ENCODE data around the gene RPS6KB1. TPM values are rescaled to one million over a fixed set of nuclear protein-coding genes. Genes with fewer than 3 reads are reported as not detected.
A peak's percentile ranks its signal among the peaks of the same experiment; 100 is the strongest.

RPS6KB1 gene
- total RNA-seq, 1 experiment from 2014 or later = 75.7 TPM

GRCh38 chr17:59962739-59963318, 69.9 kb downstream of the RPS6KB1 start:
- H3K79me2 ChIP-seq (ENCODE audit: insufficient read depth, low read length) = no peaks in the 10 kb centered on the region
- no peak for DNase-seq (ENCODE audit: low read depth, low spot score)
- intact Hi-C loops (cut with micrococcal nuclease) = no loop called here
- H3K36me3 ChIP-seq (ENCODE audit: control insufficient read depth in 1 of 2, insufficient read depth in 2 of 2, low read length in 2 of 2) = peaks cover 4 to 7% of the 10 kb centered on the region in 2 experiments; a peak in 1 of 4 replicates
- no peak overlapping the region; the same call in 1 of the 2 replicates for H3K4me2 ChIP-seq (ENCODE audit: low read length)
- H3K27ac ChIP-seq (ENCODE audit: low read depth, low read length) = no peak overlapping the region
- ATAC-seq = no peak
- POLR2A ChIA-PET = interaction anchor here (0.6 kb wide), 1 partner anchor 582 kb away, joined by 3 read pairs; no protein-coding TSS in a partner anchor
- H3K9me3 ChIP-seq (ENCODE audit: control insufficient read depth in 1 of 2, insufficient read depth in 1 of 2, low read depth in 1 of 2, low read length in 2 of 2) = no peaks in the 10 kb centered on the region
- RAD21 ChIA-PET (ENCODE audit: low non-redundant PET in 1 of 2, low total read pairs in 2 of 2, uncharacterized antibody in 2 of 2, unreplicated experiment in 2 of 2) = no interaction called here
- H3K4me3 ChIP-seq (replicated peaks in 1 of 2; ENCODE audit: low read depth in 1 of 2, low read length in 2 of 2) = 0 out of 4 replicates have a peak overlapping the region, but pooled peaks of 1 of the 2 experiments have one; percentile 90
- H3K27me3 ChIP-seq (ENCODE audit: insufficient read depth, low read length) = no peaks in the 10 kb centered on the region
- H3K9me2 ChIP-seq (ENCODE audit: insufficient read depth) = no peaks in the 10 kb centered on the region
- no TSS peak for BruUV-seq (replicated peaks)
- peaks cover 13 to 17% of the 10 kb centered on the region in 2 experiments; a peak in 3 of 4 replicates for H3K4me1 ChIP-seq (ENCODE audit: control insufficient read depth in 1 of 2, insufficient read depth in 2 of 2, low read length in 2 of 2)
- H3K9ac ChIP-seq (ENCODE audit: low read length) = no peak overlapping the region
- H4K20me1 ChIP-seq (ENCODE audit: insufficient read depth) = 0 out of 2 replicates have a peak, but pooled peaks cover 4% of the 10 kb centered on the region
- TF ChIP-seq YY1 (IDR thresholded peaks at IDR 0.05; ENCODE audit: extremely low read depth, insufficient replicate concordance, low read depth, low read length) (no peak), ZNF274 (IDR thresholded peaks at IDR 0.05; ENCODE audit: low read depth, low read length) (no peak)
- CTCF ChIA-PET = no interaction called here
- H2AFZ ChIP-seq (ENCODE audit: low read depth, low read length, poor library complexity, severe bottlenecking) = no peak overlapping the region

DNA sequence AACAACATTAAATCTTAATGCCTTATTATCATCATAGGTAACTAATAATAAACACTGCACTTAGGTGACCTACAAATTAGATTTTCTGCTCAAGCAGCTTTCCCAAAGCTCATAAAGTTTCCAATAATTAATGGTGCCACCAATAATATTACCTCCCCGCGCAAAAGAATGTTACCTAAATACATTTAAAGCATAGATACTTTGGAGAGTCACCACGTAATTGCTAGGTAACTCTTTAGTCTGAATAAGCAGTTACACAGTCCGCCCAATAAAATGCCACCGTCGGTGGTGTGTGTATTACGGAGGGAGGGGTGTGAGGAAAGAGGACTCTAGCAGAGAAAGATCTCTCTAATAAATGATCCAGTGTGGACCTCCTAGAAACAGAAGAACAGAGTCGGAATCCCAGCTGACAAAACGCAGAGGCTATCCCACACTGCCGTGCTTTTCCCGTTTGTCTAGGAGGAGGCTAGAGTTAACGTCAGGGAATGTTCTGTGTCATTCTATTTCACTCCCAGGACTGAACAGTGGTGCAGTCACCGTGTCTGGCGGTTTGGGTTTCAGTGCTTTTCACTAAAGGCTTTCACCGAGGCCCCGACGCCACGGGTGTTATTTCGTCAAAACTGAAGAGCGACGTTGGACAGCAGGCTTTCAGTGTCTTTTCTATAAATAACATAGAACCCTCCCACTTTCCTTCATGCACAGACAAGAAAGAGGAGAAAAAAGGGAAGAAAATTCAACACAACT, 71.0 kb downstream of the RPS6KB1 start:
- Histone ChIP-seq H3K27me3 (ENCODE audit: insufficient read depth, low read length) (no peaks in the 10 kb centered on the region), H3K9me2 (ENCODE audit: insufficient read depth) (no peaks in the 10 kb centered on the region), H3K27ac (ENCODE audit: low read depth, low read length) (peak overlapping the region; percentile 39), H2AFZ (ENCODE audit: low read depth, low read length, poor library complexity, severe bottlenecking) (peak overlapping the region; percentile 76), H3K79me2 (ENCODE audit: insufficient read depth, low read length) (no peaks in the 10 kb centered on the region), H4K20me1 (ENCODE audit: insufficient read depth) (no peaks in the 10 kb centered on the region), H3K4me1 (ENCODE audit: control insufficient read depth in 1 of 2, insufficient read depth in 2 of 2, low read length in 2 of 2) (peaks cover 13 to 17% of the 10 kb centered on the region in 2 experiments; a peak in 3 of 4 replicates), H3K4me3 (replicated peaks in 1 of 2; ENCODE audit: low read depth in 1 of 2, low read length in 2 of 2) (peak overlapping the region; percentile 90 to 93), H3K36me3 (ENCODE audit: control insufficient read depth in 1 of 2, insufficient read depth in 2 of 2, low read length in 2 of 2) (peaks cover 0 to 6% of the 10 kb centered on the region in 2 experiments; a peak in 1 of 4 replicates), H3K9me3 (ENCODE audit: control insufficient read depth in 1 of 2, insufficient read depth in 1 of 2, low read depth in 1 of 2, low read length in 2 of 2) (no peaks in the 10 kb centered on the region), H3K4me2 (ENCODE audit: low read length) (peak overlapping the region; percentile 95), H3K9ac (ENCODE audit: low read length) (peak overlapping the region; percentile 75)
- CTCF ChIA-PET = interaction anchor here (1.1 to 1.3 kb wide), 2 partner anchors 50 to 73 kb away, joined by 6 to 12 read pairs; no protein-coding TSS in a partner anchor
- TF ChIP-seq ELF1 (IDR thresholded peaks at IDR 0.05; ENCODE audit: borderline replicate concordance, low read depth) = no peak
- 0 out of 2 replicates have a peak, but pooled peaks have one; percentile 8 for TF ChIP-seq SP1 (IDR thresholded peaks at IDR 0.05; ENCODE audit: low read depth)
- intact Hi-C loops (cut with micrococcal nuclease) = no loop called here
- POLR2A ChIA-PET = interaction anchor here (0.7 to 1.4 kb wide), 3 partner anchors 10 to 257 kb away, joined by 3 to 5 read pairs (median 4); partner anchors contain the start of genes PTRH2 and VMP1
- RAD21 ChIA-PET (ENCODE audit: low non-redundant PET in 1 of 2, low total read pairs in 2 of 2, uncharacterized antibody in 2 of 2, unreplicated experiment in 2 of 2) = interaction anchor here in 1 of 2 experiments (1.2 kb wide), 1 partner anchor 211 kb away, joined by 3 read pairs; no protein-coding TSS in a partner anchor
- DNase-seq (ENCODE audit: low read depth, low spot score) = no peak
- ATAC-seq = peak; percentile 30
- TSS peak; percentile 68 for BruUV-seq (replicated peaks)
